GM18511 (cell line): ENCODE data around the gene CCNA2.

Source experiments
- ATAC-seq: cut with Tn5 transposase; IDR thresholded peaks from one replicate; pipeline ENCODE4 v1.9.1; 2021; ENCODE audit warnings: mild to moderate bottlenecking, moderate library complexity; ENCODE audit not compliant: unreplicated experiment

The CCNA2 gene

GRCh38 chr4:121777625-121778024, 46.1 kb downstream of the CCNA2 start:
- ATAC-seq = peak; percentile 78

- ATAC-seq = no peak
Observed at GRCh38 chr4:121776610-121777401, 46.9 kb downstream of the CCNA2 start.

GRCh38 chr4:121773883-121774282, 49.8 kb downstream of the CCNA2 start:
- no peak for ATAC-seq

- ATAC-seq = no peak
Observed at GRCh38 chr4:121771869-121772268, 51.8 kb downstream of the CCNA2 start.

- no peak for ATAC-seq
Observed at GRCh38 chr4:121769341-121769740, 54.3 kb downstream of the CCNA2 start.

GRCh38 chr4:121767166-121767565, 56.5 kb downstream of the CCNA2 start:
- no peak for ATAC-seq
